B cell (primary cell): ENCODE results near the gene CEACAM16. TPM values are rescaled to one million over a fixed set of nuclear protein-coding genes. Genes with fewer than 3 reads are reported as not detected.

Source experiments
- ATAC-seq: fragments of 200-7000 bp; cut with Tn5 transposase; one replicate; pipeline ENCODE4 v1.10.0; 2021; ENCODE audit warnings: low read depth, mild to moderate bottlenecking, moderate number of reproducible peaks, moderate library complexity
- CTCF ChIA-PET: fragments of 350-600 bp; sonication (Branson Sonifier 250); formaldehyde crosslinking; loops from one replicate; lab custom pipeline; 2021; ENCODE audit warnings: antibody characterized with exemption, inconsistent platforms; lab: Charles Lee
- POLR2A ChIA-PET: fragments of 350-600 bp; sonication (Branson Sonifier 250); formaldehyde crosslinking; loops from one replicate; lab custom pipeline; 2021; ENCODE audit warnings: antibody characterized with exemption; lab: Charles Lee
- DNase-seq: peaks from one replicate; pipeline ENCODE4 v3.0.0; 2013
- H2AFZ ChIP-seq: 2 replicates; pipeline ENCODE4 v1.6.1; 2012; ENCODE audit warnings: mild to moderate bottlenecking, low read depth, low read length; ENCODE audit not compliant: insufficient read depth, poor library complexity, severe bottlenecking
- H3K27ac ChIP-seq, 2 donors: 1 replicate in 1 of 2; 2 replicates in 1 of 2; pipeline ENCODE4 v1.5.1; 2012 to 2013; ENCODE audit warnings: low read length in 2 of 2, mild to moderate bottlenecking in 2 of 2, moderate library complexity in 1 of 2
- H3K27me3 ChIP-seq, 4 experiments: fragments of 200-600 bp in 1 of 4; sonication (generic) in 1 of 4; replicated peaks in 1 of 4; 1 replicate in 2 of 4; 2 replicates in 2 of 4; pipeline versions ENCODE4 v1.6.1 to v1.7.0; 2013 to 2016; ENCODE audit warnings: low read length in 3 of 4, mild to moderate bottlenecking in 2 of 4, mixed read lengths in 1 of 4, moderate library complexity in 1 of 4; ENCODE audit not compliant: insufficient read depth in 4 of 4, control insufficient read depth in 3 of 4; ENCODE audit errors: control extremely low read depth in 1 of 4
- H3K36me3 ChIP-seq, 2 experiments: replicated peaks in 1 of 2; 1 replicate in 1 of 2; 2 replicates in 1 of 2; pipeline versions ENCODE4 v1.6.1 to v1.7.1; 2013; ENCODE audit warnings: low read length in 1 of 2; ENCODE audit not compliant: insufficient read depth in 2 of 2, control insufficient read depth in 1 of 2; ENCODE audit errors: control extremely low read depth in 1 of 2, extremely low read depth in 1 of 2
- H3K4me1 ChIP-seq, 2 donors: fragments of 200-600 bp in 1 of 2; sonication (generic) in 1 of 2; 1 replicate in 1 of 2; 2 replicates in 1 of 2; pipeline versions ENCODE4 v1.5.1 to v1.6.1; 2013 to 2017; ENCODE audit warnings: low read length in 2 of 2; ENCODE audit not compliant: control insufficient read depth in 2 of 2, insufficient read depth in 2 of 2
- H3K4me2 ChIP-seq: replicated peaks from 2 replicates; pipeline ENCODE3; 2012; ENCODE audit warnings: mild to moderate bottlenecking, low read depth, low read length; ENCODE audit not compliant: poor library complexity, severe bottlenecking
- H3K4me3 ChIP-seq, 5 experiments: fragments of 200-600 bp in 1 of 5; sonication (generic) in 1 of 5; 1 replicate in 3 of 5; 2 replicates in 2 of 5; pipeline versions ENCODE4 v1.5.1 to v1.7.0; 2011 to 2016; ENCODE audit warnings: low read length in 4 of 5, mild to moderate bottlenecking in 4 of 5, low read depth in 2 of 5, control low read depth in 1 of 5, moderate library complexity in 1 of 5; ENCODE audit not compliant: insufficient read depth in 1 of 5; ENCODE audit errors: control extremely low read depth in 1 of 5, extremely low read depth in 1 of 5
- H3K79me2 ChIP-seq: fragments of 200-600 bp; sonication (generic); one replicate; pipeline ENCODE4 v1.6.0; 2016; ENCODE audit warnings: low read length; ENCODE audit not compliant: control insufficient read depth, insufficient read depth
- H3K9ac ChIP-seq: fragments of 200-600 bp; sonication (generic); 2 replicates; pipeline ENCODE4 v1.6.1; 2017; ENCODE audit warnings: mild to moderate bottlenecking, low read length, moderate library complexity
- H3K9me3 ChIP-seq, 3 donors: one replicate each; pipeline versions ENCODE4 v1.6.1 to v1.7.1; 2013; ENCODE audit warnings: low read length in 2 of 3; ENCODE audit not compliant: control insufficient read depth in 2 of 3, insufficient read depth in 1 of 3; ENCODE audit errors: control extremely low read depth in 1 of 3
- H4K20me1 ChIP-seq: 2 replicates; pipeline ENCODE4 v1.6.0; 2012; ENCODE audit warnings: mild to moderate bottlenecking, low read length; ENCODE audit not compliant: insufficient read depth, control insufficient read depth, poor library complexity, severe bottlenecking
- H3K27ac Mint-ChIP-seq: one replicate; pipeline ENCODE4 v1.8.0; 2021; ENCODE audit warnings: mixed read lengths
- H3K27me3 Mint-ChIP-seq: one replicate; pipeline ENCODE4 v1.8.0; 2021; ENCODE audit warnings: mixed read lengths
- H3K4me1 Mint-ChIP-seq: one replicate; pipeline ENCODE4 v1.8.0; 2021; ENCODE audit warnings: mixed read lengths
- H3K4me3 Mint-ChIP-seq: one replicate; pipeline ENCODE4 v1.8.0; 2021; ENCODE audit warnings: mixed read lengths
- H3K9me3 Mint-ChIP-seq: one replicate; pipeline ENCODE4 v1.8.0; 2022; ENCODE audit warnings: mixed read lengths; ENCODE audit not compliant: insufficient read depth
- EZH2 ChIP-seq: IDR thresholded peaks from 2 replicates; pipeline ENCODE4 v1.6.1; 2012; ENCODE audit warnings: borderline replicate concordance, low read depth, mild to moderate bottlenecking, moderate library complexity, low read length; ENCODE audit not compliant: insufficient read depth, poor library complexity, severe bottlenecking
- WGBS: methylation state at CpG from one replicate; pipeline ENCODE4 v1.1.5; 2013; ENCODE audit warnings: missing lambda C conversion rate; ENCODE audit not compliant: insufficient coverage; 5-methylcytosine and 5-hydroxymethylcytosine counted together
- intact Hi-C: fragments of 100-400 bp; cut with micrococcal nuclease; formaldehyde crosslinking; loops from one replicate; pipeline ENCODE4 v1.10.0; 2022
- polyA plus RNA-seq: library from polyadenylated mRNA; depleted of rRNA; stranded (reverse); fragments of >200 nt; gene quantifications from 2 replicates; pipeline ENCODE4 v1.2.3, GENCODE V29; 2012
- total RNA-seq, 2 donors: library from RNA; stranded (reverse); fragments of 120-200 nt in 1 of 2; gene quantifications; 1 replicate in 1 of 2; 2 replicates in 1 of 2; pipeline versions ENCODE4 v1.2.3 to v1.2.4, GENCODE V29; 2013 to 2022
- TF ChIP-seq, protein P1 (sequence below): fragments of 200-600 bp; IDR thresholded peaks from one replicate; pipeline ENCODE4 v1.8.0; 2022; ENCODE audit warnings: antibody characterized with exemption, mild to moderate bottlenecking

Gene CEACAM16
- total and polyA plus RNA-seq, 2 donors (not counting 1 experiment from before 2014, with no cell fraction given): not detected

DNA sequence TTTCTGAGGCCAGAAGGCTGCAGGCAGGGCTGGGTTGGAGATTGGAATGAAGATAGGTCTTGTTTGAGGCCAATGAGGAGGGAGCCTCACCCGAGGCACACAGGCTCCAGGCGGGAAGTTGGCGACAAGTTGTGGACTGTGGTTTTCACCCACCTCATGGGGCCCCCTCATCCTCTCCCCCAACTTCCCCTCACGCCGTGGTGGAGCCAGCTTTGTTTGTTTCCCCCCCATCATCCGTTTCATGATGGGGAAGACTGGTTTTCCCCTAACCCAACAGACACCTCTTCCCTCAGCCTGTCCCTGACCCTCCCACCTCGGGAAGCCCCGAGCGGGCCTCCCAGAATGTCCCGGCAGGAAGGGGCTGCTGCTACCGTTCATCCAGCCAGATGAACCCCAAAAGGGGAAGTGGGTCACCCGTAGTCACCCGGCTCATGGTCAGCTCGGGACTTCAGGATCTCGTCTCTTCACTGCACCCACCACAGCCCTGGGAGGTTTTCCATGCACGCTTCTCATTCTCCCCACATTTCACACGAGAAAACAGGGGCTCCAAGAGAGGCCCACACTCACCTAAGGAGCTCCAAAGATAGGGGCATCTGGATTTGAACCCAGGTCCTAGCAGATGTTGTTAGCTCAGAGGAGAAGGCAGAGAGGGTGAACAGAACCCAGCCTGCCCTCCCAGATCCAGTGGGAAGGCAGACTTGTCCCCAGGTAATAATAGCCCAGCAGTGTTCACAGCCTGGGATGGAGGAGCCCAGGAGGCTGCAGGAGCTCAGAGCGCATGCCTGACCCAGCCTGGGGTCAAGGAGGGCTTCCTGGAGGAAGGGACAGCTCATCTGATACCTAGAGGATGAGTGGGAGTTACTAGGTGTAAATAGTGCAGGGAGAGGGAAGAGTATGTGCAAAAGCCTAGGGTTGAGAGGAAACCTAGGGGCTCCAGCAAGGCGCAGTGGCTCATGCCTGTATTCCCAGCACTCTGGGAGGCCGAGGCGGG, 23.5 kb downstream of the CEACAM16 start:
- no peaks in the 10 kb centered on the region for H3K36me3 ChIP-seq
- TF ChIP-seq EZH2: no peak
- TF ChIP-seq, protein P1, sequence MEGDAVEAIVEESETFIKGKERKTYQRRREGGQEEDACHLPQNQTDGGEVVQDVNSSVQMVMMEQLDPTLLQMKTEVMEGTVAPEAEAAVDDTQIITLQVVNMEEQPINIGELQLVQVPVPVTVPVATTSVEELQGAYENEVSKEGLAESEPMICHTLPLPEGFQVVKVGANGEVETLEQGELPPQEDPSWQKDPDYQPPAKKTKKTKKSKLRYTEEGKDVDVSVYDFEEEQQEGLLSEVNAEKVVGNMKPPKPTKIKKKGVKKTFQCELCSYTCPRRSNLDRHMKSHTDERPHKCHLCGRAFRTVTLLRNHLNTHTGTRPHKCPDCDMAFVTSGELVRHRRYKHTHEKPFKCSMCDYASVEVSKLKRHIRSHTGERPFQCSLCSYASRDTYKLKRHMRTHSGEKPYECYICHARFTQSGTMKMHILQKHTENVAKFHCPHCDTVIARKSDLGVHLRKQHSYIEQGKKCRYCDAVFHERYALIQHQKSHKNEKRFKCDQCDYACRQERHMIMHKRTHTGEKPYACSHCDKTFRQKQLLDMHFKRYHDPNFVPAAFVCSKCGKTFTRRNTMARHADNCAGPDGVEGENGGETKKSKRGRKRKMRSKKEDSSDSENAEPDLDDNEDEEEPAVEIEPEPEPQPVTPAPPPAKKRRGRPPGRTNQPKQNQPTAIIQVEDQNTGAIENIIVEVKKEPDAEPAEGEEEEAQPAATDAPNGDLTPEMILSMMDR: no peak
- WGBS: 23% methylated on average over 17 of the region's 21 CpGs
- H3K9me3 Mint-ChIP-seq: no peaks in the 10 kb centered on the region
- intact Hi-C loops: loop anchor here (2.0 to 10.0 kb wide), 3 partner anchors 35 to 122 kb away; partner anchors contain the start of gene NECTIN2
- H3K27me3 Mint-ChIP-seq: no peaks in the 10 kb centered on the region
- H3K27me3 ChIP-seq: no peaks in the 10 kb centered on the region
- no peak overlapping the region for H3K27ac ChIP-seq
- H3K27ac Mint-ChIP-seq: no peak overlapping the region
- no peak overlapping the region for H3K9ac ChIP-seq
- ATAC-seq (no peak), DNase-seq (peak; percentile 59)
- no peak overlapping the region for H3K4me3 Mint-ChIP-seq
- ChIA-PET POLR2A (interaction anchor here (0.6 to 4.1 kb wide), 6 partner anchors 27 to 48 kb away, joined by 3 to 34 read pairs (median 6); no protein-coding TSS in a partner anchor), CTCF (interaction anchor here (0.6 to 11.7 kb wide), 15 partner anchors 9 to 175 kb away, joined by 3 to 591 read pairs (median 10); partner anchors contain the start of genes BCL3 and CBLC)
- H3K4me2 ChIP-seq: peak overlapping the region; percentile 38
- H2AFZ ChIP-seq: peak overlapping the region; percentile 12
- H3K4me1 Mint-ChIP-seq: peaks cover 32% of the 10 kb centered on the region
- H3K9me3 ChIP-seq: no peaks in the 10 kb centered on the region
- no peak overlapping the region for H3K4me3 ChIP-seq
- no peaks in the 10 kb centered on the region for H4K20me1 ChIP-seq
- no peaks in the 10 kb centered on the region for H3K79me2 ChIP-seq
- peaks cover 22 to 38% of the 10 kb centered on the region in 2 donors for H3K4me1 ChIP-seq
